Measurements from ENCODE around the gene KRTAP10-1.
"Not testable (repeated sequence)": the region's sequence is repeated elsewhere in the genome, so short reads cannot be mapped to it uniquely, and the experiment has no call there.

KRTAP10-1 gene, protein sequence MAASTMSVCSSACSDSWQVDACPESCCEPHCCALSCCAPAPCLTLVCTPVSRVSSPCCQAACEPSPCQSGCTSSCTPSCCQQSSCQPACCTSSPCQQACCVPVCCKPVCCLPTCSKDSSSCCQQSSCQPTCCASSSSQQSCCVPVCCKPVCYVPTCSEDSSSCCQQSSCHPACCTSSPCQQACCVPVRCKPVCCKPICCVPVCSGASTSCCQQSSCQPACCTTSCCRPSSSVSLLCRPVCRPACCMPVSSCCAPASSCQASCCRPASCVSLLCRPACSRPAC

DNA sequence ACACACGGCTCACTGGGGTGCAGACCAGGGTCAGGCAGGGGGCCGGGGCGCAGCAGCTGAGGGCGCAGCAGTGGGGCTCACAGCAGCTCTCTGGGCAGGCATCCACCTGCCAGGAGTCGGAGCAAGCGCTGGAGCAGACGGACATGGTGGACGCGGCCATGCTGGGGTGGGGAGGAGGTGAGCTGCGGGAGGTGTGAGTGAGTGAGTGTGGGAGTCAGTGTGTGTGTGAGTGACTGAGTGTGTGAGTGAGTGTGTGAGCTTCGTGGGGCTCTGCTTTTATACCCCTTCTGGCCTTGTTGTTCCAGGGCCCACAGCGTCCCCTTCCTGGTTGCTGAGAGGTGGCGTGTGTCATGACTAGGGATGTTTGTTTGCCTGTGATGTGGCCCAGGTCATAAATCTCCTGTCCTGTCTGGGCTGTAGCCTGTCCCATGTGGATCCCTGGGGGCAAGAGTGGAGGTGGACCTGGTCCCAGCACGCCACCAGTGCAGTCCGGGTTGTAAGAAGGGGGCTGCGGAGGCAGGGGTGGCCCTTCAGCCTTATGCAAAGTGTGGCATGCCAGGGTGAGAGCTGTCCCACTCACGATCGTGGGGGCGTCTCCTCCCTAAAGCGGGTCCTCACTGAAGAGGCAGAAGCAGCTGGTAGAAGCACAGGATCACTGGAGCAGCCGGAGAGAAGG is at the start of gene KRTAP10-1:
KRTAP10-1 (minus strand) TSS at position 205 of the 676 bp plus-strand sequence; CDS start at position 160, 45 bp downstream.
- DNase-seq (ENCODE audit: low spot score) = no peak

DNA sequence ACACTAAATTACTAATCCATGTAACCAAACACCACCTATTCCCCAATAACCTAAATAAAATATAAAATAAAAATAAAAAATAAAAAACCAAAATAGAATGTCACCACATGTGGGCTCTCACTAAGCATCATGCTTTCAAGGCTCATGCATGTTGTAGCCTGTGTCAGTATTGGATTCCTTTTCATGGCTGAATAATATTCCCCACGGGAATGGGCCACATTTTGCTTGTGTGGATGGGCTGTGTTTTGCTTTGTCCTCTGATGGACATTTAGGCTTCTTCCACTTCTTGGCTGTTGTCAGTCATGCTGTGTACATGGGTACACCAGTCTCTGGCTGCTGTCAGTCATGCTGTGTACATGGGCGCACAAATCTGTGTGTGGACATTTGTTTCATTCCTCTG is 49.1 kb upstream of the KRTAP10-1 start:
- no peak for DNase-seq (ENCODE audit: low spot score)

DNA sequence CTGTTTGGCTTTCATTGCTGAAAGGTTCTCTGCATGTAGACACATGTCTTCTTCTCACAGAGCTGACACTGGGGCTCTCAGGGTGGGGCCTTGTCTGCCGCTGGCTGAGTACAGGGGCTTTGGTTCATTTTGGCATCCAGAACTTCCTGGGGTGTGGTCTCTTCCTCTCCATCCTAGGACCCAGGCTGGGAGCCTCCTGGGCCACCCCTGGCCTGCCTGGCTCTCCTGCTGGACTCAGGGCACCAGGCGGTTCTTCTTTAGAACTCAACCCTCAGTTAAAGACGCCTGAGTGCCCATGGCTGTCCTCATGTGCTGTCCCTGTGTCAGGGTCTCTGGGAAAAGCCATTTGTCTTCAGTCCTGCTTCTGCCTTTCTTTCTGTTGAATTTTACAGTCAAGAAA is 45.9 kb upstream of the KRTAP10-1 start:
- no peak for DNase-seq (ENCODE audit: low spot score)

DNA sequence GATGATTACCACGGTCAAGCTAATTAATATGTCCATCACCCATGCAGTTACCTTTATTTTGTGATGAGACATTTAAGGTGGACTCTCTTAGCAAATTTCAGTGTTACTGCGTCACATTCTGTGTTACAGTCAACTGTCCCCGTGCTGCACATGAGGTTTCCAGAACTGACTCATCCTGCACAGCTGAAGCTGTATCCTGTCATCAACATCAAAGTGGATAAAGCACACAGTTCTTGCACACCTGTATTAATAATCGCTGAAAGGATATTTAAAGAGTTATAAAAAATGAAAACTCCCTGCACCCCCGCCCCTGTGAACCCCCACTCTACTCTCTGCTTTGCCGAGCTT is 43.8 kb upstream of the KRTAP10-1 start:
- no peak for DNase-seq (ENCODE audit: low spot score)

DNA sequence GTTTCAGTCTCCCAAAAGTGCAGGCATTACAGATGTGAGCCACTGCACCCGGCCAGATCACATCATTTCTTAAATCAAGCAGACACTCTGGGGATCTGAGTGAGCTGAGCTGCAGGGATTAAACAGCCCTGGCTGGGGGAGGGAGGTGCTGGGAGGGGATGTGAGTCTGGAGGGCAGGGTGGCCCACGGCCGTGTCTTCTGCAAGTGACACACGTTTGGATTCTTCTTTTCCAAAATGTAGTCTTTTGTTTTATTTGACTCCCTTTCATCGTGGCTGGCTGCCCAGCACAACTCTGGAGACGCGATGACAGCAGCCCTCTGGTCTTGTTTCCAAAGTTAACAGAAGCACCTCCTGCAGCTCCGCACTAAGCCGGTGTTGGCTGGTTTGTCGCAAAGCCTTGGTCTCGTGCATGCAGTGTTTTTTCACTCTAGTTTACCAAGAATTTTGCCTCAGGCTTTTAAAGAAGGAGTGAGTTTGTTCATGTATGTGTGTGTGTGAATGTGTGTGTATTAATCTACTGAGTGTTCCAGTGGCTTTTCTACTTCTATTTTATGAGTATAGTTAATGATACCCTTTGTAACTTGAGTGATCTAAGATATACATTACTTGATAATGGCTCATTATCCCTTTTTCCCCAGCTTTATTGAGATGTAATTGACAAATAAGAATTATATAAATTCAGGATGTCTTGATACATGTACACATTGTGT is 43.2 kb upstream of the KRTAP10-1 start:
- no peak for DNase-seq (ENCODE audit: low spot score)

DNA sequence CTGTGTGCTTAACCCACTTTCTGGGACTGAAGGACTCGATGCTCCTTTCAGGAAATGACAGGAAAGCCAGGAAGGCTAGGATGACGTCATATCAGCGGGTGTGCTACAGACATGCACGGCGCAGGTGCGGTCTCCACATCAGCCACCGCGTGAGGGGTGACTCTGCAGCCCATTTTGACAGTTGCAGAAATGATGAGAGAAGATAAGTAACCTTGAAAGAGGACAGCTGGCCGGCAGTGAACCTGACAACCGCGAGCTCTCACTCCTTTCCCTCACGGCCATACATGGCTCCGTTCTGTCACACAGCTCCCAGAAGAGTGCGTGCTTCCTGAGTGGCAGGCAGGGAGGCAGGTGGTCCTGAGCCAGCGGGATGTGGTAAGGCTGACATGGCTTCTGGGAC is 42.1 kb upstream of the KRTAP10-1 start:
- no peak for DNase-seq (ENCODE audit: low spot score)

DNA sequence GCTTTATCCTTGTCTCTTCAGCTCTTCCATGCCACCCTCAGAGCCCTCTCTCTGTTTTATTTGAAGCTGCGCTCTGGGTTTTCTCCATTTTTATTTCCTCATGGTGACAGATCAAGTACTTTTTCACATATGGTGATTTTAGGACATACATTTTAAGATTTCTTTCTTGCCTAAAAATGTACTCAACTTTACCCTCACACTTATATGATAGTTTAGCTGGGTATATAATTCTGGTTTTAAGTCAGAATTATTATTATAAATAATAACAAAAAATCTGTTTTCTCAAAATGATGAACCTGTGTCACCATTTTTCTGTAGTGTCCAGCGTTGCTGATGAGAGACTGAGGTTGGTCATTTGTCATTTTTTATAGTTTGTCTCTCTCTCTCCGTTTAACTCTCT is 41.2 kb upstream of the KRTAP10-1 start:
- DNase-seq (ENCODE audit: low spot score) = no peak

DNA sequence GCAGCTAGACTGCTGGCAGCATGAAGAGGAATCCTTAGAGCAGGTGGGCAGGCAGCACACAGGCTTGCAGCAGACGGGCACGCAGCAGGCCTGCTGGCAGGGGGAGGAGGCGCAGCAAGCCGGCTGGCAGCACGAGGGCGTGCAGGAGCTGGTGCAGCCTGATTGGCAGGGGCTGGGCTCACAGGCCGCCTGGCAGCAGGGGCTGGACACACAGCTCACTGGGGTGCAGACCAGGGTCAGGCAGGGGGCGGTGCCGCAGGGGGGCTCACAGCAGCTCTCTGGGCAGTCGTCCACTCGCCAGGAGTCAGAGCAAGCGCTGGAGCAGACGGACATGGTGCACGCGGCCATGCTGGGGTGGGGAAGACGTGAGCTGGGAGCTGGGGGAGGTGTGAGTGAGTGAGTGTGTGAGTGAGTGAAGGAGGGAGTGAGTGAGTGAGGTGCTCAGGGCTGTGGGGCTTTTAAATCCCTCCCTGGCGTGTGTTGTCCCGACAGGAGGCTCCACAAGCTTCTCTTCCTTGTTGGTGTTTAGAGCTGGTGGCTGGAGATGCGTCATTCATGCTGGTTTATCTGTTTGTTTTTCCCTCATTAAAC is 40.3 kb upstream of the KRTAP10-1 start, which contains the start of gene KRTAP10-5:
KRTAP10-5 (minus strand) TSS at position 374 of the 591 bp plus-strand sequence; CDS start at position 348, 26 bp downstream.
- not testable (repeated sequence) for DNase-seq (ENCODE audit: low spot score)

DNA sequence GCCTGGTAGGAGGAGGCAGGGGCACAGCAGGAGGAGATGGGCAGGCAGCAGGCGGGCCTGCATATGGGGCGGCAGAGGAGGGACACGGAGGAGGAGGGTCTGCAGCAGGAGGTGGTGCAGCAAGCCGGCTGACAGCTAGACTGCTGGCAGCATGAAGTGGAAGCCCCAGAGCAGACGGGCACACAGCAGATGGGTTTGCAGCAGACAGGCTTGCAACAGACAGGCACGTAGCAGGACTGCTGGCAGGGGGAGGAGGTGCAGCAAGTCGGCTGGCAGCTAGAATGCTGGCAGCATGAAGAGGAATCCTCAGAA is 39.8 kb upstream of the KRTAP10-1 start:
- DNase-seq (ENCODE audit: low spot score) = no peak

DNA sequence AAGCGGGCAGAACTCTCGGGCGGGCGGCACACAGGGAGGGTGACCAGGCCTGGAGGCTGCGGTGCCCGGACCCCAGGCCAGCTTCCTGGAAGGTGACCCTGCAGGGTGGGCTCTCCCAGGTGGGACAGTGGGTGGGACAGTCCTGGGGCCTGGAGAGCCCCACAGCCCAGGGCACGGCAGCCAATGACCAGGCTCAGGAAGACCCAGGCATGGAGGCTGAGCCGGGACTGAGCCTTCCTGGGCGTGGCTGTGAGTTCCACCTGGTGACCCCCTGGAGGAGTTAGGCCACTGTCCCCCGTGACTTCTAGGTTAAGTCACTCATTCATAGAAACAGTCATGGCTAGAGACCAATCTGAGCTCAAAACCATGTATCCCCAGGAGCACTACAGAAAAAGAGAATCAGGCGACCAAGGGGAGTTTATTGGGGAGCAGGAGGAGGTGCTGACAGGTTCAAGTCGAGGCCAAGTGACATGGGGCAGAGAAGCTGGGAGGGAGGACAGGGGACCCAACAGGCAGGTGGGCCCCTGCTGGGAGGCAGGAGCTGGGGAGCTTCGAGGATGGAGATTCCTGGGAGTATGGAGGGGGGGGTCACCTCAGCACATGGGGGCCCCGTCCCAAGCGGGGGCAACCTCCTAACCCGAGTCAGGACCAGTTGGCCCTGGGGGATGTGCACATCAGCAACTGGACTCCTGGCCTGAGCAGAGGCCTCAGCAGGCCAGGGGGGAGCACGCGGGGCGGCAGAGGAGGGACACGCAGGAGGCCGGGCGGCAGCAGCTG is 39.2 kb upstream of the KRTAP10-1 start:
- no peak for DNase-seq (ENCODE audit: low spot score)

DNA sequence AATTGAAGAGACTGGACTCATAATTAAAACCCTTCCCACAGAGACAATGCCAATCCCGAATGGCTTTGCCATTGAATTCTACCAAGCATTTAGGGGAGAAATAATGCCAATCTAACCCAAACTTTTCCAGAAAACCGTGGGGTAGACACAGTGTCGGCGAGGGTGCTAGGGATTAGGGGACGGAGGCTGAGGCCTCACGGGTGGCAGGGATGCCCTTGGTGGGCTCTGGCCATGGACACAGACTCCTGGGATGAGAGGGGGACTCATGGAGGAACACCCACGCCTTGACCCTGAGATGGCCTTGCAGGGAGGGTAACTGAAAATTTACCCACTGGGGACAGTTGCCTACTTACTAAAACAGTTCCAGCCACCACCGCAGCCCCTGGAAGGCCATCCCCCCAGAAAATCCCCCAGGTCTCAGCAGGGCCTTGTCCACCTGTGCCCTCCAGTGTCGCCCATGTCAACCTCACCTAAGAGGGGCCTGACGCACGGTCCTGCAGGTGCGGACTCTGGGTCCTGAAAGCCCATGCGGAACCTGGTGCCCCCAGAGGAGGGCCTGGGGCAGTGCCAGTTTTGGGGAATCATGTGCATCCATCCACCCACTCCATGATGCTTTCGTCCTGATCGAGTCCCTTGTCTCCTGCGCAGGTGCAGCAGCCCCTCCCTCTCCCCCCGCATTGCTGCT is 38.5 kb upstream of the KRTAP10-1 start:
- DNase-seq (ENCODE audit: low spot score) = no peak

DNA sequence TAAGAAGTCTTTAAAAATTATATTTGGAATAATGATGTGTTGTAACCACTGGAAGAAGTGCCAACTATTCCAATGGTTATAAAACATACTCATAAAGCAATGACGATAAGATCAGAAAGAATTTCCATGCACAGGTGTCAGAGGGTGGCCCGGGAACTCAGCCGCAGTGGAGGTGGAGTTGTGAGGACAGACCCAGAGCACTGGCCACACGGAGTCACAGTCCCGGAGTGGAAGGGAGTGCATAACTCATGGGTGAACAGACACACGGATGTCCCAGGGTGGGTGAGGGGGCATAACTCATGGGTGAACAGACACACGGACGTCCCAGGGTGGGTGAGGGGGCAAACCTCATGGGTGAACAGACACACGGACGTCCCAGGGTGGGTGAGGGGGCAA is 36.0 kb upstream of the KRTAP10-1 start:
- no peak for DNase-seq (ENCODE audit: low spot score)

DNA sequence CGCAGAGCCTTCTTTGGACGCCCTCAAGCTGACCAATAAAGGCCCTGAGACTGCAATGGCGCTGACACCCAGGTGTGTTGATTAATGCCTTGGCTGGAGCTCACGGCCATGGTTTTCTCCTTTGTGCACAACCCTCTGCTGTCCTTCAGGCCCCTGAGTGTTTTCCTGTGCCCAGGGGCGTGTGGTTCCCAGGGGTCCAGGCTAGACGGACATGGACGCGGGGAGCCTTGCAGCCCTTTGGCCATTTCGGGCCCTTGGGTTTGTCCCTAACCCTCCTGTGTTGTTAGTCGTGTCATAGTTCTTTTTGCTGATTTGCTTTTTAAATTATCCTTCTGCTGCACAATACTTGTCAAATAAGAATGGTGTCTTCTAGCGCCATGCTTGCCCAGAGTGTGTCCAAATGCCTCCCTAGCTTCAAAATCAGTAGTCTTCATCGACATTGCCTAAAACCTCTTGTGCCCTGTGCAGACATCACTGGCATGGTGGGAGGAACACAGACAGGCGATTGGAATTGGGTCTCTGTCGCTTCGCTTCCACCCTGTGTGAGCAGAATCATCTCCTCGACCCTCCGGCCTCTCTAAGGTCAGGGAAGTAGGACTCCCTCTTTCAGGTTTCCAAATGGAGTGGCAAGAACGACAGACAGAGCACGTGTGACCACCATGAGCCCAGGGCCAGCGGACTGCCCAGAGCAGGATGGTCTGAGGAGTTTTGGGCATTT is 35.5 kb upstream of the KRTAP10-1 start:
- no peak for DNase-seq (ENCODE audit: low spot score)

DNA sequence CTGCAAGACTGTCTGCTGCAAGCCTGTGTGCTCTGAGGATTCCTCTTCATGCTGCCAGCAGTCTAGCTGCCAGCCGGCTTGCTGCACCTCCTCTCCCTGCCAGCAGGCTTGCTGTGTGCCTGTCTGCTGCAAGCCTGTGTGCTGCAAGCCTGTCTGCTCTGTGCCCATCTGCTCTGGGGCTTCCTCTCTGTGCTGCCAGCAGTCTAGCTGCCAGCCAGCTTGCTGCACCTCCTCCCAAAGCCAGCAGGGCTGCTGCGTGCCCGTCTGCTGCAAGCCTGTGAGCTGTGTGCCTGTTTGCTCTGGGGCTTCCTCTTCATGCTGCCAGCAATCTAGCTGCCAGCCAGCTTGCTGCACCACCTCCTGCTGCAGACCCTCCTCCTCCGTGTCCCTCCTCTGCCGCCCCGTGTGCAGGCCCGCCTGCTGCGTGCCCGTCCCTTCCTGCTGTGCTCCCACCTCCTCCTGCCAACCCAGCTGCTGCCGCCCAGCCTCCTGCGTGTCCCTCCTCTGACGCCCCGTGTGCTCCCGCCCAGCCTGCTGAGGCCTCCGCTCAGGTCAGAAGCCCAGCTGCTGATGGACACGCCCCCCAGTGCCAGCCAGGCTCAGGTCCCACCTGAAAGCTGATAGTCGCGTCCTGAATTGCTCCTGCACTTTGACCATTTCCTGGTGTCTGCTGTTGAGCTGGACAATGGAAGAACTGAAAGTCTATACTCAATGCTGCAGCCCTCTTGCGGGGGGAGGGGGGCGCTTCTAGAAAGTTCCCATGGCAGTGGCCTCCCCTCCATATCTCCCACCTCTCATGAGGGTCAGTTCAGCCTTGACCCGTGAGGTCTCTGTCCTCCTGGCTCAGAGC is 34.7 kb upstream of the KRTAP10-1 start:
- DNase-seq (ENCODE audit: low spot score) = no peak

DNA sequence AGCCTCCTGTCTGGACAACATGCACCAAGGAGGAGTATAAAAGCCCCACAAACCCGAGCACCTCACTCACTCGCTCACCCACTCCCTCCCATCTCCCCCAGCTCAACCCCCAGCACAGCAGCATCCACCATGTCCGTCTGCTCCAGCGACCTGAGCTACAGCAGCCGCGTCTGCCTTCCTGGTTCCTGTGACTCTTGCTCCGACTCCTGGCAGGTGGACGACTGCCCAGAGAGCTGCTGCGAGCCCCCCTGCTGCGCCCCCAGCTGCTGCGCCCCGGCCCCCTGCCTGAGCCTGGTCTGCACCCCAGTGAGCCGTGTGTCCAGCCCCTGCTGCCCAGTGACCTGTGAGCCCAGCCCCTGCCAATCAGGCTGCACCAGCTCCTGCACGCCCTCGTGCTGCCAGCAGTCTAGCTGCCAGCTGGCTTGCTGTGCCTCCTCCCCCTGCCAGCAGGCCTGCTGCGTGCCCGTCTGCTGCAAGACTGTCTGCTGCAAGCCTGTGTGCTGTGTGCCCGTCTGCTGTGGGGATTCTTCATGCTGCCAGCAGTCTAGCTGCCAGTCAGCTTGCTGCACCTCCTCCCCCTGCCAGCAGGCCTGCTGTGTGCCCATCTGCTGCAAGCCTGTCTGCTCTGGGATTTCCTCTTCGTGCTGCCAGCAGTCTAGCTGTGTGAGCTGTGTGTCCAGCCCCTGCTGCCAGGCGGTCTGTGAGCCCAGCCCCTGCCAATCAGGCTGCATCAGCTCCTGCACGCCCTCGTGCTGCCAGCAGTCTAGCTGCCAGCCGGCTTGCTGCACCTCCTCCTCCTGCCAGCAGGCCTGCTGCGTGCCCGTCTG is 33.8 kb upstream of the KRTAP10-1 start, which contains the start of gene KRTAP10-4:
KRTAP10-4 (plus strand) TSS at position 100 of the 827 bp plus-strand sequence; CDS start at position 130, 30 bp downstream.
- not testable (repeated sequence) for DNase-seq (ENCODE audit: low spot score)

DNA sequence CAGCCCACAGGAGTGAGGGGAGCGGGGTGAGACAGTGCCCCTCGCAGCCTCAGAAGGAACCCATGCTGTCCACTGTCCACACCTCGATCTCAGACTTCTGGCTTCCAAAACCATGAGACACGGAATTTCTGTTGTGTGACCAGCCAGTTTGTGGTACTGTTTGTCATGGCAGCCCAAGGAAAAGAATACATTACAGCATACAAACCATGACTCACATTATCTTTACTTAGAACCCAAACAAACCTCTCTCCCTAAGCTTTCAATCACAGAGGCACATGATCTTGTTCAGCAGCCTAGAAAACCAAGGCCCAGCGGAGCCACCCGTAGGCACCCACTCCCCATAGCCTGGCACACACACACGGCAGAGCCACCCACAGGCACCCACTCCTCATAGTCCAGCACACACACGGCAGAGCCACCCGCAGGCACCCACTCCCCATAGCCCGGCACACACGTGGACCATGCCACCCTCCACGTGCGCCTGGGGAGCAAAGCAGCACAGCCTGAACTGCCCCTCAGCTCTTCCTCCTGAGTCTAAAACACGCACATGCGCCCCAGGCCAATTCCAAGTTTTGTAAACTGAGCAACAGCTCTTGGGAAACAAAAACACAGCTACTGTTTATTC is 33.1 kb upstream of the KRTAP10-1 start:
- DNase-seq (ENCODE audit: low spot score) = no peak

DNA sequence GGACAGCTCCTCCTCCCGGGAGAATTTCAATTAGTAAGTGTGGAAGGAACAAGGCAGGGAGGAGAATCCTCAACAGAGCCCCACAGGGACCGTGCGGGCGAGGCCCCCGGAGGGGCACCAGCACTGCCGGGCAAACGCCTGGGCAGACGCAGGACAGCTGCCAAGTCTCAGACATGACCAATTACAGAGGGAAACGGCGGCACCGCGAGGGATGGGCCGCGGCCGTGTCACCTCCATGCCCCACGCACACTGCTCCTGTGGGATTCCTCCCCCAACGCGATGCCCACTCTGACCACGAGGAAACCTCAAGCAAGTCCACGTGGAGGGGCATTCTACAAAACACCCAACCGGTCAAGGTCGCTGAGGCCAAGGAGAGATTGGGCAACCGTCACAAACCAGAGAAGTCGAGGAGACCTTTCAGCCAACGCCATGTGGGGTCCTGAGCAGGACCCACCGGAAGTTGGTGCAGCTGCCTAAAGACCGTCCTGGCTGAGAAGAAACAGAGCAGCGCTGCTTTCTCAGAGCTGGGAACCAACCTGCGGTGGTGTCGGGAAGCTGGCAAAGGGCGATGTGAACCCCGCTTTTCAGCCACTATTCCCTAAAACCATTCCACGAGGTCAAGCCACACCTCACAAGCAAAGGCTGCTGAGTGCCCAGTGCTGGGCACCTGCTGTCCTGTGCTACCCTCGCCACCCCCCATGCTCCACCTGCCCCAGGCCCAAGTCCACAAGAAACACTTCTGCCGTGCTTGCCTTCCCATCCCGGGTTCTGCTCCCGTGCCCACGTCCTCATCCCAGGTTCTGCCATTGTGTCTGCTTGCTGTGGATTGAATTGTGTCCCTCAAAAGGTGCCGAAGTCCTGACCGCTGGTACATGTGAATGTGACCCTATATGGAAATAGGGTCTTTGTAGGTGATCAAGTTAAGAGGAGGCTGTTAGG is 32.1 kb upstream of the KRTAP10-1 start:
- no peak for DNase-seq (ENCODE audit: low spot score)

Data from pons (tissue), 1 donor.